Stimulated activated CD4-positive, alpha-beta T cell treated with anti-CD3 and anti-CD28 coated beads, Interleukin-12 subunit alpha, Interleukin-12 subunit beta, amount 100 ng/mL, for 4 hours (primary cell): ENCODE results near the gene NPFFR2.
"Not testable (repeated sequence)": the region's sequence is repeated elsewhere in the genome, so short reads cannot be mapped to it uniquely, and the experiment has no call there.

Source experiments
- DNase-seq: peaks from one replicate; pipeline ENCODE4 v3.0.0-alpha.2; 2020

Gene NPFFR2

GRCh38 chr4:72112514-72113156 lies 80.8 kb downstream of the NPFFR2 start:
- DNase-seq: no peak

- no peak for DNase-seq
These were observed 86.2 kb downstream of the NPFFR2 start for GRCh38 chr4:72118017-72118416.

- DNase-seq: no peak
These were observed 88.1 kb downstream of the NPFFR2 start for GRCh38 chr4:72119946-72120345.

GRCh38 chr4:72128741-72129140 lies 96.9 kb downstream of the NPFFR2 start:
- no peak for DNase-seq

GRCh38 chr4:72136429-72136828 lies 104.6 kb downstream of the NPFFR2 start:
- no peak for DNase-seq

- DNase-seq: not testable (repeated sequence)
These were observed 108.2 kb downstream of the NPFFR2 start for GRCh38 chr4:72139997-72140396.

- no peak for DNase-seq
These were observed 112.4 kb downstream of the NPFFR2 start for GRCh38 chr4:72144241-72144640.

GRCh38 chr4:72152731-72153130 lies 120.9 kb downstream of the NPFFR2 start:
- DNase-seq: no peak

- not testable (repeated sequence) for DNase-seq
These were observed 121.8 kb downstream of the NPFFR2 start for GRCh38 chr4:72153634-72154033.

- DNase-seq: not testable (repeated sequence)
These were observed 137.5 kb downstream of the NPFFR2 start for GRCh38 chr4:72169285-72169684.

GRCh38 chr4:72169861-72170260 lies 138.1 kb downstream of the NPFFR2 start:
- DNase-seq: no peak

GRCh38 chr4:72171761-72172160 lies 140.0 kb downstream of the NPFFR2 start:
- no peak for DNase-seq

- DNase-seq: no peak
These were observed 147.5 kb downstream of the NPFFR2 start for GRCh38 chr4:72179342-72179741.

- DNase-seq: no peak
These were observed 154.9 kb downstream of the NPFFR2 start for GRCh38 chr4:72186714-72187113.

- DNase-seq: no peak
These were observed 162.2 kb downstream of the NPFFR2 start for GRCh38 chr4:72194046-72194445.

- DNase-seq: no peak
These were observed 162.7 kb downstream of the NPFFR2 start for GRCh38 chr4:72194453-72194852.
